H1 (cell line): ENCODE results near the gene HNRNPM. TPM values are rescaled to one million over a fixed set of nuclear protein-coding genes. Genes with fewer than 3 reads are reported as not detected.

ENCODE experiments used
- EGR1 ChIP-seq: IDR thresholded peaks from 2 replicates; pipeline ENCODE4 v1.6.1; 2011; ENCODE audit warnings: low read depth, low read length, borderline replicate concordance
- GABPA ChIP-seq: IDR thresholded peaks from 2 replicates; pipeline ENCODE4 v1.6.1; 2011; ENCODE audit warnings: mild to moderate bottlenecking, low read length, moderate library complexity, borderline replicate concordance; ENCODE audit not compliant: insufficient read depth
- polyA plus RNA-seq, 7 experiments: library from polyadenylated mRNA; depleted of rRNA in 3 of 7; stranded (reverse) in 5 of 7; unstranded in 2 of 7; fragments of >200 nt in 5 of 7; fragments of 200-250 nt in 2 of 7; gene quantifications; 1 replicate in 5 of 7; 2 replicates in 1 of 7; 4 replicates in 1 of 7; pipeline versions ENCODE4 v1.2.1 to v1.2.3, GENCODE V29; 2011 to 2013; ENCODE audit warnings: missing spikeins in 2 of 7, mixed read lengths in 2 of 7
- total RNA-seq: library from RNA; stranded (reverse); fragmentation: NEBNext Ultra II Directional; extraction: Animal tissue kit (Norgen Biotek cat#: 25700); gene quantifications from 2 replicates; pipeline ENCODE4 v1.2.1, GENCODE V29; 2021
- TF ChIP-seq, protein P1 (sequence below), 3 experiments: IDR thresholded peaks; 1 replicate in 2 of 3; 2 replicates in 1 of 3; pipeline versions ENCODE4 v1.5.1 to v1.6.1; 2011; ENCODE audit warnings: low read length in 3 of 3, mild to moderate bottlenecking in 3 of 3, inconsistent platforms in 2 of 3, low read depth in 1 of 3, moderate library complexity in 1 of 3; ENCODE audit not compliant: insufficient read depth in 1 of 3; ENCODE audit errors: control extremely low read depth in 1 of 3

The HNRNPM gene
- total and polyA plus RNA-seq, 2 of the 8 experiments (the other 6 are each of a cell fraction or from before 2014, with no cell fraction given): 375 to 474 TPM

DNA sequence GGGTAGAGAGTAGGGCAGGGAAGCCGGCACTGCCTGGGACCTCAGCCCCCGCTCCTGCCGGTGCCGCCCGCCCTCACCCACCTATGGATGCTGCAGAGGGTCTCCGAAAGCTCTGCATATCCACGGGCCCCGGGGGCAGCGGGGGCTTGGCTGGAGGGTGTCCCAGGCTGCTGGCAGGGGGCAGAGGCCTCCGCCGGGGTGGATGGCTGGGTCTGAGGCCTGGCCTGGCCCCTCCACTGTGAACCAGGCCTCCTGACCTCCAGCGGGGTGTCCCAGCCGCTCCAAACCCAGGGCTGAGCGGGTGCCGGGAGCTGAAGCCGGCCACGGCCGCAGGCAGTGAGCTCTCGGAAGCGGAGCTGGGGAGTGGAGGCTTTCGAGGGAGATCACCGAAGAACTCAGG, 53.5 kb downstream of the HNRNPM start (continued):
- TF ChIP-seq, protein P1, sequence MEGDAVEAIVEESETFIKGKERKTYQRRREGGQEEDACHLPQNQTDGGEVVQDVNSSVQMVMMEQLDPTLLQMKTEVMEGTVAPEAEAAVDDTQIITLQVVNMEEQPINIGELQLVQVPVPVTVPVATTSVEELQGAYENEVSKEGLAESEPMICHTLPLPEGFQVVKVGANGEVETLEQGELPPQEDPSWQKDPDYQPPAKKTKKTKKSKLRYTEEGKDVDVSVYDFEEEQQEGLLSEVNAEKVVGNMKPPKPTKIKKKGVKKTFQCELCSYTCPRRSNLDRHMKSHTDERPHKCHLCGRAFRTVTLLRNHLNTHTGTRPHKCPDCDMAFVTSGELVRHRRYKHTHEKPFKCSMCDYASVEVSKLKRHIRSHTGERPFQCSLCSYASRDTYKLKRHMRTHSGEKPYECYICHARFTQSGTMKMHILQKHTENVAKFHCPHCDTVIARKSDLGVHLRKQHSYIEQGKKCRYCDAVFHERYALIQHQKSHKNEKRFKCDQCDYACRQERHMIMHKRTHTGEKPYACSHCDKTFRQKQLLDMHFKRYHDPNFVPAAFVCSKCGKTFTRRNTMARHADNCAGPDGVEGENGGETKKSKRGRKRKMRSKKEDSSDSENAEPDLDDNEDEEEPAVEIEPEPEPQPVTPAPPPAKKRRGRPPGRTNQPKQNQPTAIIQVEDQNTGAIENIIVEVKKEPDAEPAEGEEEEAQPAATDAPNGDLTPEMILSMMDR (IDR thresholded peaks at IDR 0.05; ENCODE audit: control extremely low read depth in 1 of 3, insufficient read depth in 1 of 3, low read depth in 1 of 3, low read length in 3 of 3): no peak
- TF ChIP-seq EGR1: no peak
- no peak for TF ChIP-seq GABPA
